Keratinocyte (primary cell): ENCODE data around the gene STXBP3. TPM values are rescaled to one million over a fixed set of nuclear protein-coding genes. Genes with fewer than 3 reads are reported as not detected.

Experiments
- DNase-seq: peaks from one replicate; pipeline ENCODE4 v3.0.0-alpha.2; 2011; ENCODE audit warnings: low read depth, missing footprints, low spot score
- FAIRE-seq: peaks from 2 replicates; lab custom pipeline; 2011; peaks lifted over from hg19 to GRCh38; lab: Jason Lieb, UNC
- H2AFZ ChIP-seq: 2 replicates; pipeline ENCODE4 v1.6.0; 2012; ENCODE audit warnings: low read length, control low read depth, inconsistent platforms; ENCODE audit not compliant: control insufficient read depth
- H3K27ac ChIP-seq: 2 replicates; pipeline ENCODE4 v1.5.1; 2011; ENCODE audit warnings: low read length; ENCODE audit not compliant: control insufficient read depth, insufficient read depth
- H3K27me3 ChIP-seq: 3 replicates; pipeline ENCODE4 v1.6.0; 2011; ENCODE audit warnings: low read length; ENCODE audit not compliant: control insufficient read depth, insufficient read depth; ENCODE audit errors: extremely low read depth
- H3K36me3 ChIP-seq, 2 experiments: 2 replicates in 1 of 2; 3 replicates in 1 of 2; pipeline ENCODE4 v1.5.1; 2011; ENCODE audit warnings: low read length in 2 of 2, mild to moderate bottlenecking in 1 of 2; ENCODE audit not compliant: control insufficient read depth in 2 of 2, insufficient read depth in 2 of 2; ENCODE audit errors: extremely low read depth in 1 of 2
- H3K4me1 ChIP-seq: 3 replicates; pipeline ENCODE4 v1.5.1; 2011; ENCODE audit warnings: low read length; ENCODE audit not compliant: control insufficient read depth, insufficient read depth; ENCODE audit errors: extremely low read depth
- H3K4me2 ChIP-seq: 3 replicates; pipeline ENCODE4 v1.6.0; 2011; ENCODE audit warnings: low read depth, low read length; ENCODE audit not compliant: control insufficient read depth, insufficient read depth; ENCODE audit errors: extremely low read depth
- H3K4me3 ChIP-seq, 3 experiments: fragments of 200-600 bp in 1 of 3; sonication (generic) in 1 of 3; 2 replicates in 2 of 3; 3 replicates in 1 of 3; pipeline ENCODE4 v1.5.1; 2011 to 2016; ENCODE audit warnings: low read length in 3 of 3, mild to moderate bottlenecking in 3 of 3, control low read depth in 2 of 3, inconsistent platforms in 1 of 3, low read depth in 1 of 3, mixed read lengths in 1 of 3, mixed run types in 1 of 3, moderate library complexity in 1 of 3; ENCODE audit not compliant: control insufficient read depth in 2 of 3, insufficient read depth in 2 of 3; ENCODE audit errors: extremely low read depth in 1 of 3
- H3K79me2 ChIP-seq: 2 replicates; pipeline ENCODE4 v1.6.0; 2012; ENCODE audit warnings: low read length; ENCODE audit not compliant: control insufficient read depth, insufficient read depth
- H3K9ac ChIP-seq: 3 replicates; pipeline ENCODE4 v1.6.0; 2011; ENCODE audit warnings: low read length; ENCODE audit not compliant: control insufficient read depth, insufficient read depth; ENCODE audit errors: extremely low read depth
- H3K9me1 ChIP-seq: 3 replicates; pipeline ENCODE4 v1.6.0; 2011; ENCODE audit warnings: low read length; ENCODE audit not compliant: control insufficient read depth, insufficient read depth; ENCODE audit errors: extremely low read depth
- H3K9me3 ChIP-seq: 2 replicates; pipeline ENCODE4 v1.5.1; 2012; ENCODE audit warnings: low read depth, low read length; ENCODE audit not compliant: control insufficient read depth
- H4K20me1 ChIP-seq: 3 replicates; pipeline ENCODE4 v1.6.0; 2011; ENCODE audit warnings: low read length; ENCODE audit not compliant: control insufficient read depth, insufficient read depth; ENCODE audit errors: extremely low read depth
- CTCF ChIP-seq, 3 experiments: IDR thresholded peaks in 1 of 3; conservative IDR thresholded peaks in 1 of 3; optimal IDR thresholded peaks in 1 of 3; 2 replicates in 2 of 3; 3 replicates in 1 of 3; pipeline versions ENCODE3 to v1.5.1; 2011; ENCODE audit warnings: low read length in 3 of 3, mild to moderate bottlenecking in 3 of 3, moderate library complexity in 2 of 3, control low read depth in 1 of 3, inconsistent platforms in 1 of 3; ENCODE audit not compliant: insufficient read depth in 2 of 3; ENCODE audit errors: extremely low read depth in 1 of 3
- EZH2 ChIP-seq: IDR thresholded peaks from one replicate; pipeline ENCODE4 v1.6.1; 2012; ENCODE audit warnings: inconsistent platforms, mild to moderate bottlenecking, low read length, moderate library complexity
- dilution Hi-C: fragments of 300-500 bp; cut with MboI; formaldehyde crosslinking; loops from one replicate; pipeline ENCODE4 v1.7.0; 2020; ENCODE audit warnings: low sequenced_read_pairs; ENCODE audit not compliant: extremely low pct_ligation_motif_present
- polyA plus RNA-seq, 5 experiments: library from polyadenylated mRNA; depleted of rRNA in 3 of 5; stranded (reverse) in 3 of 5; stranded (forward) in 1 of 5; unstranded in 1 of 5; fragments of >200 nt; gene quantifications; 1 replicate in 1 of 5; 2 replicates in 3 of 5; 3 replicates in 1 of 5; pipeline versions ENCODE4 v1.2.1 to v1.2.3, GENCODE V29; 2011 to 2012; ENCODE audit warnings: missing spikeins in 2 of 5, low read depth in 1 of 5, low replicate concordance in 1 of 5

STXBP3 gene
- polyA plus RNA-seq, 1 donor (not counting 4 experiments of a cell fraction or from before 2014, with no cell fraction given) = 36.3 TPM

GRCh38 chr1:108719656-108720435, 26.6 kb upstream of the STXBP3 start:
- Histone ChIP-seq H3K27me3 (no peaks in the 10 kb centered on the region), H3K9me3 (no peaks in the 10 kb centered on the region), H3K9me1 (no peaks in the 10 kb centered on the region), H3K36me3 (no peaks in the 10 kb centered on the region), H3K27ac (peak overlapping the region; percentile 45), H3K4me1 (peaks cover 14% of the 10 kb centered on the region), H4K20me1 (no peaks in the 10 kb centered on the region), H3K4me3 (no peak overlapping the region), H3K4me2 (peak overlapping the region; percentile 9), H3K9ac (no peak overlapping the region), H3K79me2 (no peaks in the 10 kb centered on the region), H2AFZ (no peak overlapping the region)
- dilution Hi-C loops = no loop called here
- peak; percentile 64 for FAIRE-seq
- no peak for DNase-seq
- TF ChIP-seq EZH2 (no peak), CTCF (optimal IDR thresholded peaks at IDR 0.05 in 1 of 3, IDR thresholded peaks at IDR 0.05 in 1 of 3, conservative IDR thresholded peaks at IDR 0.05 in 1 of 3; ENCODE audit: extremely low read depth in 1 of 3, insufficient read depth in 2 of 3, low read length in 3 of 3) (no peak)

- H3K27ac ChIP-seq = no peak overlapping the region
- no peaks in the 10 kb centered on the region for H3K36me3 ChIP-seq
- peaks cover 14% of the 10 kb centered on the region for H3K4me1 ChIP-seq
- no peak for FAIRE-seq
- H3K4me3 ChIP-seq = no peak overlapping the region
- no peaks in the 10 kb centered on the region for H3K27me3 ChIP-seq
- no peak for TF ChIP-seq EZH2
- TF ChIP-seq CTCF (optimal IDR thresholded peaks at IDR 0.05 in 1 of 3, IDR thresholded peaks at IDR 0.05 in 1 of 3, conservative IDR thresholded peaks at IDR 0.05 in 1 of 3; ENCODE audit: extremely low read depth in 1 of 3, insufficient read depth in 2 of 3, low read length in 3 of 3) = no peak
- H4K20me1 ChIP-seq = no peaks in the 10 kb centered on the region
- no peak overlapping the region for H3K9ac ChIP-seq
- no peaks in the 10 kb centered on the region for H3K9me1 ChIP-seq
- no peak overlapping the region for H2AFZ ChIP-seq
- DNase-seq = no peak
- H3K9me3 ChIP-seq = no peaks in the 10 kb centered on the region
- H3K79me2 ChIP-seq = no peaks in the 10 kb centered on the region
- H3K4me2 ChIP-seq = no peak overlapping the region
- dilution Hi-C loops = no loop called here
These were observed 24.2 kb upstream of the STXBP3 start for GRCh38 chr1:108722292-108722691.
